NCI-H82 (cell line): ENCODE data around the gene SHROOM1.
"Not testable (repeated sequence)": the region's sequence is repeated elsewhere in the genome, so short reads cannot be mapped to it uniquely, and the experiment has no call there.

Experiments used
- DNase-seq: peaks from one replicate; lab custom pipeline; 2025; lab: John Stamatoyannopoulos, UW

Gene SHROOM1

GRCh38 chr5:132830436-132831094, at the start of gene SHROOM1:
TSS of gene SHROOM1 (minus strand) at chr5:132830647. CDS start at chr5:132826140, 4,507 bp downstream.
- peak; percentile 58 for DNase-seq

GRCh38 chr5:132877938-132878337, 47.5 kb upstream of the SHROOM1 start:
- peak; percentile 14 for DNase-seq

- DNase-seq = no peak
Observed at GRCh38 chr5:132877466-132877865, 47.0 kb upstream of the SHROOM1 start.

GRCh38 chr5:132876020-132876759, 45.7 kb upstream of the SHROOM1 start:
- DNase-seq = no peak

- no peak for DNase-seq
Observed at GRCh38 chr5:132873930-132874271, 43.5 kb upstream of the SHROOM1 start.

GRCh38 chr5:132873119-132873929, 42.9 kb upstream of the SHROOM1 start, which contains the start of gene LEAP2:
TSS of gene LEAP2 (plus strand) at chr5:132873668. CDS start at chr5:132873695, 27 bp downstream.
- DNase-seq = peak; percentile 4

GRCh38 chr5:132872788-132873118, 42.3 kb upstream of the SHROOM1 start:
- no peak for DNase-seq

GRCh38 chr5:132871459-132872284, 41.2 kb upstream of the SHROOM1 start:
- no peak for DNase-seq

- DNase-seq = no peak
Observed at GRCh38 chr5:132870801-132871200, 40.4 kb upstream of the SHROOM1 start.

GRCh38 chr5:132868754-132869153, 38.3 kb upstream of the SHROOM1 start:
- DNase-seq = no peak

GRCh38 chr5:132867046-132867451, 36.6 kb upstream of the SHROOM1 start:
- no peak for DNase-seq

- peak; percentile 99 for DNase-seq
Observed at GRCh38 chr5:132866342-132867045, 36.0 kb upstream of the SHROOM1 start, which contains the start of the genes GDF9 and UQCRQ. TSS of gene GDF9 (minus strand) at chr5:132866469. CDS start at chr5:132864533, 1,936 bp downstream. TSS of gene UQCRQ (plus strand) at chr5:132866642. CDS start at chr5:132866882, 240 bp downstream.

- DNase-seq = no peak
Observed at GRCh38 chr5:132865668-132866341, 35.4 kb upstream of the SHROOM1 start.

- DNase-seq = no peak
Observed at GRCh38 chr5:132860742-132861141, 30.3 kb upstream of the SHROOM1 start.

GRCh38 chr5:132859889-132860437, 29.5 kb upstream of the SHROOM1 start:
- DNase-seq = no peak

GRCh38 chr5:132856011-132856410, 25.6 kb upstream of the SHROOM1 start:
- DNase-seq = no peak

GRCh38 chr5:132854992-132855391, 24.5 kb upstream of the SHROOM1 start:
- not testable (repeated sequence) for DNase-seq

- no peak for DNase-seq
Observed at GRCh38 chr5:132854301-132854700, 23.9 kb upstream of the SHROOM1 start.

GRCh38 chr5:132853790-132854189, 23.3 kb upstream of the SHROOM1 start:
- DNase-seq = no peak

GRCh38 chr5:132853323-132853722, 22.9 kb upstream of the SHROOM1 start:
- DNase-seq = no peak
